MM.1S (cell line): ENCODE measurements around the gene MIA2.
"Not testable (repeated sequence)": the region's sequence is repeated elsewhere in the genome, so short reads cannot be mapped to it uniquely, and the experiment has no call there.

Experiments
- DNase-seq: peaks from one replicate; pipeline ENCODE4 v3.0.0-alpha.2; 2015
- H2AFZ ChIP-seq: fragments of 300-600 bp; sonication (generic); 2 replicates; pipeline ENCODE4 v1.6.0; 2016; ENCODE audit warnings: antibody characterized with exemption, low read length
- H3F3A ChIP-seq: fragments of 300-600 bp; sonication (generic); 2 replicates; pipeline ENCODE4 v1.6.1; 2016; ENCODE audit warnings: mild to moderate bottlenecking, antibody characterized with exemption, low read length, moderate library complexity, mixed read lengths; ENCODE audit not compliant: insufficient read depth
- H3K27ac ChIP-seq: fragments of 300-600 bp; sonication (generic); 2 replicates; pipeline ENCODE4 v1.5.1; 2016; ENCODE audit warnings: mild to moderate bottlenecking, low read length
- H3K27me3 ChIP-seq: fragments of 300-600 bp; sonication (generic); replicated peaks from 2 replicates; pipeline ENCODE4 v1.6.0; 2016; ENCODE audit warnings: low read length; ENCODE audit not compliant: insufficient read depth
- H3K36me3 ChIP-seq: fragments of 300-600 bp; sonication (generic); replicated peaks from 2 replicates; pipeline ENCODE4 v1.6.1; 2016; ENCODE audit warnings: mild to moderate bottlenecking, low read length, mixed read lengths; ENCODE audit not compliant: insufficient read depth
- H3K4me1 ChIP-seq: fragments of 300-600 bp; sonication (generic); 2 replicates; pipeline ENCODE4 v1.6.1; 2016; ENCODE audit warnings: low read length, mixed read lengths
- H3K4me2 ChIP-seq: fragments of 300-600 bp; sonication (generic); 2 replicates; pipeline ENCODE4 v1.6.0; 2016; ENCODE audit warnings: low read depth, low read length
- H3K4me3 ChIP-seq: fragments of 300-600 bp; sonication (generic); 2 replicates; pipeline ENCODE4 v1.5.1; 2016; ENCODE audit warnings: low read length, mixed read lengths
- H3K79me2 ChIP-seq: fragments of 300-600 bp; sonication (generic); 2 replicates; pipeline ENCODE4 v1.6.1; 2016; ENCODE audit warnings: mixed run types, low read length, mixed read lengths
- H3K9ac ChIP-seq: fragments of 300-600 bp; sonication (generic); 2 replicates; pipeline ENCODE4 v1.6.1; 2016; ENCODE audit warnings: low read length, mixed read lengths
- H3K9me2 ChIP-seq: fragments of 300-600 bp; sonication (generic); replicated peaks from 2 replicates; pipeline ENCODE4 v1.6.1; 2016; ENCODE audit warnings: mild to moderate bottlenecking, low read length, mixed read lengths; ENCODE audit not compliant: insufficient read depth
- H3K9me3 ChIP-seq: fragments of 300-600 bp; sonication (generic); replicated peaks from 2 replicates; pipeline ENCODE4 v1.6.1; 2016; ENCODE audit warnings: mild to moderate bottlenecking, low read length, mixed read lengths; ENCODE audit not compliant: insufficient read depth
- H4K20me1 ChIP-seq: fragments of 300-600 bp; sonication (generic); 2 replicates; pipeline ENCODE4 v1.6.1; 2016; ENCODE audit warnings: mild to moderate bottlenecking, low read length, moderate library complexity, mixed read lengths; ENCODE audit not compliant: insufficient read depth
- EZH2 ChIP-seq: fragments of 300-600 bp; sonication (generic); optimal IDR thresholded peaks from 2 replicates; pipeline ENCODE3; 2017; ENCODE audit warnings: low read depth, mild to moderate bottlenecking, antibody characterized with exemption, low read length, mixed read lengths
- EZH2phosphoT487 ChIP-seq: fragments of 300-600 bp; sonication (generic); IDR thresholded peaks from 2 replicates; pipeline ENCODE4 v1.6.1; 2018; ENCODE audit warnings: antibody characterized with exemption, low read length
- TF ChIP-seq, protein P1 (sequence below): fragments of 300-600 bp; sonication (generic); IDR thresholded peaks from 2 replicates; pipeline ENCODE4 v1.5.1; 2016; ENCODE audit warnings: antibody characterized with exemption, low read length, mixed read lengths

Gene MIA2

DNA sequence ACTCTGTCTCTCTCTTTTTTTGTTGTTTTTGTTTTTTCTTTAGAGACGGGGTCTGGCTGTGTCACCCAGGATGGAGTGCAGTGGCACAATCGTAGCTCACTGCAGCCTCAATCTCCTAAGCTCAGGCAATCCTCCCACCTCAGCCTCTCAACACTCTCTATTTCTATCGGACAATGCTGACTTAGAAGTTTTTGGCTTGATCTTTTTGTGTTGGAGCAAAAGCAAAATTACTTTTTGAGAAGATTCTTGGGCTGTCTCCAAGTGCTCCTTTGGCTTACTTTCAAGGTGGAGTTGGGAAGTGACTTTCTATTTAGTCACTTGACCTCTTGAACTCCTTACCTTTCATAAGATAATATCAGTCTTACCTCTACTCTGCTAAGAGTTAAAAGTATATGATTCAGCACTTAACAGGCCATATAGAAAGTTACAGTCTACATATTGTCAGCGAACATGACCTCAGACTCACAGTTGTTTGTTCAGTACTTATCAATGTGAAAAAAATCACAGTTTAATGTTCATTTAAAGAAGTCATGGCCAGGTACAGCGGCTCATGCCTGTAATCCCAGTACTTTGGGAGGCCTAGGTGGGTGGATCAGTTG is 15.4 kb upstream of the MIA2 start:
- no peak overlapping the region for H3K27ac ChIP-seq
- H3K36me3 ChIP-seq: no peaks in the 10 kb centered on the region
- H4K20me1 ChIP-seq: no peaks in the 10 kb centered on the region
- H3K4me2 ChIP-seq: no peak overlapping the region
- no peak overlapping the region for H2AFZ ChIP-seq
- no peak for DNase-seq
- no peak overlapping the region for H3K9ac ChIP-seq
- no peaks in the 10 kb centered on the region for H3K9me2 ChIP-seq
- H3K4me1 ChIP-seq: 0 out of 2 replicates have a peak, but pooled peaks cover 4% of the 10 kb centered on the region
- H3K9me3 ChIP-seq: no peaks in the 10 kb centered on the region
- H3K79me2 ChIP-seq: no peaks in the 10 kb centered on the region
- no peaks in the 10 kb centered on the region for H3K27me3 ChIP-seq
- TF ChIP-seq, protein P1, sequence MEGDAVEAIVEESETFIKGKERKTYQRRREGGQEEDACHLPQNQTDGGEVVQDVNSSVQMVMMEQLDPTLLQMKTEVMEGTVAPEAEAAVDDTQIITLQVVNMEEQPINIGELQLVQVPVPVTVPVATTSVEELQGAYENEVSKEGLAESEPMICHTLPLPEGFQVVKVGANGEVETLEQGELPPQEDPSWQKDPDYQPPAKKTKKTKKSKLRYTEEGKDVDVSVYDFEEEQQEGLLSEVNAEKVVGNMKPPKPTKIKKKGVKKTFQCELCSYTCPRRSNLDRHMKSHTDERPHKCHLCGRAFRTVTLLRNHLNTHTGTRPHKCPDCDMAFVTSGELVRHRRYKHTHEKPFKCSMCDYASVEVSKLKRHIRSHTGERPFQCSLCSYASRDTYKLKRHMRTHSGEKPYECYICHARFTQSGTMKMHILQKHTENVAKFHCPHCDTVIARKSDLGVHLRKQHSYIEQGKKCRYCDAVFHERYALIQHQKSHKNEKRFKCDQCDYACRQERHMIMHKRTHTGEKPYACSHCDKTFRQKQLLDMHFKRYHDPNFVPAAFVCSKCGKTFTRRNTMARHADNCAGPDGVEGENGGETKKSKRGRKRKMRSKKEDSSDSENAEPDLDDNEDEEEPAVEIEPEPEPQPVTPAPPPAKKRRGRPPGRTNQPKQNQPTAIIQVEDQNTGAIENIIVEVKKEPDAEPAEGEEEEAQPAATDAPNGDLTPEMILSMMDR: no peak
- no peak for TF ChIP-seq EZH2phosphoT487
- H3K4me3 ChIP-seq: no peak overlapping the region
- H3F3A ChIP-seq: no peaks in the 10 kb centered on the region

DNA sequence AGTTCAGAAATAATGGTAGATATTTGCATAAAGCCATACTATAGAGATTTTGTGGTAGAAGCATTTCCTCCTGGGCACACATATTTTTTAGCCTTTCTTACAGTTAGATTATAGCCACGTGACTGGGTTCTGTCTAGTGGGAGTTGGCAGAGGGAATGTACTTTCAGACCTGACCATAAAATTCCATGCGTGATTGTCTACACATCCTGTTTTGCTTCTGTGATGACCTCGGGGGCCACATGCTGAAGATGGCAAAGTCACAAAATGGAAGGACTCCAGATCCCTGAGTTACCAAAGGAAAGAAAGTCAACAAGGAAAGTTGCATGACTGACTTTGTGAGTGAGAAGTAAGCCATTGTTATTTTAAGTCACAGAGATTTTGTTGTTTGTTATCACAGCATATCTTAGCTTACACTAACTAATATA is 14.6 kb upstream of the MIA2 start:
- no peak overlapping the region for H3K4me2 ChIP-seq
- H3K27ac ChIP-seq: no peak overlapping the region
- H3K4me1 ChIP-seq: 0 out of 2 replicates have a peak, but pooled peaks cover 4% of the 10 kb centered on the region
- H3K9me2 ChIP-seq: no peaks in the 10 kb centered on the region
- no peaks in the 10 kb centered on the region for H3K9me3 ChIP-seq
- no peaks in the 10 kb centered on the region for H3K27me3 ChIP-seq
- H3K36me3 ChIP-seq: no peaks in the 10 kb centered on the region
- H2AFZ ChIP-seq: no peak overlapping the region
- no peaks in the 10 kb centered on the region for H4K20me1 ChIP-seq
- no peaks in the 10 kb centered on the region for H3F3A ChIP-seq
- no peaks in the 10 kb centered on the region for H3K79me2 ChIP-seq
- peak; percentile 12 for DNase-seq
- no peak overlapping the region for H3K9ac ChIP-seq
- H3K4me3 ChIP-seq: no peak overlapping the region
- TF ChIP-seq EZH2phosphoT487 (no peak), EZH2 (no peak)
- TF ChIP-seq, protein P1: no peak

DNA sequence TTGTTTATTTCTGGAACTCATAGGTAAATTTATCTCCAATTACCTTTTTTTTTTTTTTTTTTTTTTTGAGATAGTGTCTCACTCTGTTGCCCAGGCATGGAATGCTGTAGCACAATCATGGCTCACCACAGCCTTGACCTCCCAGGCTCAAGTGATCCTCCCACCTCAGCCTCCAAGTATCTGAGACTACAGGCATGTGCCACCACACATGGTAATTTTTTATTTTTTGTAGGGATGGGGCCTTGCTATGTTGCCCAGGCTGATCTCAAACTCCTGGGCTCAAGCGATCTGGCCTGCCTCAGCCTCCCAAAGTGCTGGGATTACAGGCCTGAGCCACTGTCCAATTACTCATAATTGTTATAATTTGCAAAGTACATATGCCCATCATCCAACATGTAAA is 13.2 kb upstream of the MIA2 start:
- H3K9me2 ChIP-seq, H3K79me2 ChIP-seq, DNase-seq, H3K27me3 ChIP-seq, H3K9ac ChIP-seq, H3K4me2 ChIP-seq, H3K9me3 ChIP-seq, H3F3A ChIP-seq, H2AFZ ChIP-seq, H3K4me1 ChIP-seq, H3K36me3 ChIP-seq, H3K27ac ChIP-seq, H3K4me3 ChIP-seq, H4K20me1 ChIP-seq: not testable (repeated sequence)

DNA sequence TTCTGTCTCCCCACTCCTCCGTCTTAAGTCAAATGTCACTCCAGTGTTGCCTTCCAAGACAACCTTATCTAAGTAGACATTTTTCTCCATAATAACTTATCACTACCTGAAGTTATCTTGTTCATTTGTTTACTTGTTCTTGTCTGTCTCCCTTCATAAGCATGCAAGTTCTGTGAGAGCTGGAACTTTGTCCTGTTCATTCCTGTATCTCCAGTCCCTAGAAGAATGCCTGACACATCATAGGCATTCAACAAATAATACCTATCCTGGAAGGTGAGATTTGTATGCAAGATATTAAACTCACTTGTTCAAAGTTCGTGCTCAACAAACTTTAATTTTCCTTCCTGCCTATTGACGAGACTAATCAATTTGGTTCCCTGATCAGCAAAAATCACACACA is 5.7 kb upstream of the MIA2 start:
- Histone ChIP-seq H3K9me2 (no peaks in the 10 kb centered on the region), H3K9ac (no peak overlapping the region), H3K27me3 (no peaks in the 10 kb centered on the region), H3K4me3 (no peak overlapping the region), H4K20me1 (no peaks in the 10 kb centered on the region), H3K9me3 (no peaks in the 10 kb centered on the region), H3F3A (no peaks in the 10 kb centered on the region), H3K4me1 (no peaks in the 10 kb centered on the region), H3K27ac (no peak overlapping the region), H2AFZ (no peak overlapping the region), H3K79me2 (no peaks in the 10 kb centered on the region), H3K36me3 (no peaks in the 10 kb centered on the region), H3K4me2 (no peak overlapping the region)
- TF ChIP-seq EZH2 (no peak), EZH2phosphoT487 (no peak)
- TF ChIP-seq, protein P1: no peak
- no peak for DNase-seq
